Activated CD4-positive, alpha-beta T cell treated with anti-CD3 and anti-CD28 coated beads for 36 hours (primary cell): ENCODE results near the gene HPX. TPM values are rescaled to one million over a fixed set of nuclear protein-coding genes. Genes with fewer than 3 reads are reported as not detected.
A peak's percentile ranks its signal among the peaks of the same experiment; 100 is the strongest.

Source experiments
- ATAC-seq: fragments of 200-7000 bp; cut with Tn5 transposase; one replicate; pipeline ENCODE4 v1.10.0; 2021; ENCODE audit warnings: mild to moderate bottlenecking, moderate library complexity
- CTCF ChIA-PET: fragments of 350-600 bp; sonication (Branson Sonifier 250); formaldehyde crosslinking; loops from one replicate; lab custom pipeline; 2021; ENCODE audit warnings: antibody characterized with exemption; lab: Charles Lee
- POLR2A ChIA-PET: fragments of 350-600 bp; sonication (Branson Sonifier 250); formaldehyde crosslinking; loops from one replicate; lab custom pipeline; 2021; ENCODE audit warnings: antibody characterized with exemption, inconsistent platforms; lab: Charles Lee
- DNase-seq: peaks from one replicate; pipeline ENCODE4 v3.0.0-alpha.2; 2020
- H3K27ac Mint-ChIP-seq: one replicate; pipeline ENCODE4 v1.8.0; 2021; ENCODE audit warnings: mixed read lengths
- H3K27me3 Mint-ChIP-seq: one replicate; pipeline ENCODE4 v1.8.0; 2021; ENCODE audit warnings: mixed read lengths
- H3K36me3 Mint-ChIP-seq: one replicate; pipeline ENCODE4 v1.8.0; 2021; ENCODE audit warnings: low read depth, mixed read lengths
- H3K4me1 Mint-ChIP-seq: one replicate; pipeline ENCODE4 v1.8.0; 2021; ENCODE audit warnings: mixed read lengths
- H3K4me3 Mint-ChIP-seq: one replicate; pipeline ENCODE4 v1.8.0; 2021; ENCODE audit warnings: mild to moderate bottlenecking, moderate library complexity, mixed read lengths
- H3K9me3 Mint-ChIP-seq: one replicate; pipeline ENCODE4 v1.8.0; 2021; ENCODE audit warnings: low read depth, mixed read lengths
- intact Hi-C, 2 experiments: fragments of 100-400 bp; cut with DNase I in 1 of 2; cut with micrococcal nuclease in 1 of 2; formaldehyde crosslinking; loops; one replicate each; pipeline versions ENCODE4 v1.14.2 to v1.15.1; 2022 to 2024; cut with DNase I, micrococcal nuclease
- total RNA-seq, 2 experiments: library from RNA; stranded (reverse); gene quantifications; one replicate each; pipeline ENCODE4 v1.2.3, GENCODE V29; 2021

Gene HPX
- total RNA-seq, 2 experiments from 2014 or later: 0.16 to 0.33 TPM

GRCh38 chr11:6417907-6418556, 22.8 kb downstream of the HPX start:
- no peak for DNase-seq
- Mint-ChIP-seq H3K27me3 (peaks cover 3% of the 10 kb centered on the region), H3K9me3 (no peaks in the 10 kb centered on the region), H3K4me1 (peaks cover 11% of the 10 kb centered on the region), H3K27ac (no peak overlapping the region), H3K4me3 (no peak overlapping the region), H3K36me3 (no peaks in the 10 kb centered on the region)
- intact Hi-C loops: loop anchor here (2.0 to 10.0 kb wide), 7 partner anchors 15 to 1097 kb away; partner anchors contain the start of genes ARFIP2 (in 1 of the 2), ILK (in 1 of the 2), MRPL17 (in 1 of the 2) and PPFIBP2 (in 1 of the 2)
- POLR2A ChIA-PET: interaction anchor here (1.2 to 2.3 kb wide), 2 partner anchors 16 to 28 kb away, joined by 6 to 12 read pairs; partner anchors contain the start of gene SMPD1
- ATAC-seq: no peak
- CTCF ChIA-PET: interaction anchor here (0.6 to 2.7 kb wide), 7 partner anchors 8 to 263 kb away, joined by 3 to 10 read pairs (median 4); no protein-coding TSS in a partner anchor

- Mint-ChIP-seq H3K4me3 (no peak overlapping the region), H3K36me3 (peaks cover under 1% of the 10 kb centered on the region), H3K27ac (no peak overlapping the region), H3K4me1 (peaks cover 26% of the 10 kb centered on the region), H3K27me3 (no peaks in the 10 kb centered on the region), H3K9me3 (no peaks in the 10 kb centered on the region)
- ChIA-PET POLR2A (no interaction called here), CTCF (interaction anchor here (0.6 to 0.9 kb wide), 2 partner anchors 13 to 37 kb away, joined by 4 read pairs; no protein-coding TSS in a partner anchor)
- DNase-seq (no peak), ATAC-seq (no peak)
- intact Hi-C loops: loop anchor here (5.0 to 10.0 kb wide), 6 partner anchors 67 to 1099 kb away; partner anchors contain the start of genes ARFIP2 (in 1 of the 2), ILK (in 1 of the 2), MRPL17 (in 1 of the 2) and PPFIBP2 (in 1 of the 2)
These were observed 25.0 kb downstream of the HPX start for GRCh38 chr11:6415797-6416196.

- intact Hi-C loops: loop anchor here (1.0 to 10.0 kb wide), 8 partner anchors 13 to 1100 kb away; partner anchors contain the start of genes ARFIP2 (in 1 of the 2), ILK (in 1 of the 2), MRPL17 (in 1 of the 2) and PPFIBP2 (in 1 of the 2)
- DNase-seq: peak; percentile 70
- peak; percentile 40 for ATAC-seq
- CTCF ChIA-PET: interaction anchor here (1.2 to 3.5 kb wide), 3 partner anchors 36 to 76 kb away, joined by 3 to 21 read pairs (median 3); no protein-coding TSS in a partner anchor
- Mint-ChIP-seq H3K27ac (no peak overlapping the region), H3K4me3 (no peak overlapping the region), H3K4me1 (peaks cover 26% of the 10 kb centered on the region), H3K27me3 (no peaks in the 10 kb centered on the region), H3K9me3 (no peaks in the 10 kb centered on the region), H3K36me3 (peaks cover 5% of the 10 kb centered on the region)
- POLR2A ChIA-PET: interaction anchor here (2.1 kb wide), 1 partner anchor 12 kb away, joined by 30 read pairs; no protein-coding TSS in a partner anchor
These were observed 25.9 kb downstream of the HPX start for GRCh38 chr11:6414874-6415328.

- DNase-seq (peak; percentile 88), ATAC-seq (peak; percentile 86)
- peaks cover 7% of the 10 kb centered on the region for H3K36me3 Mint-ChIP-seq
- H3K27ac Mint-ChIP-seq: no peak overlapping the region
- intact Hi-C loops: loop anchor here (1.0 to 10.0 kb wide), 6 partner anchors 11 to 1101 kb away; partner anchors contain the start of genes SMPD1 (in 2 of the 2), FHIP1B (in 1 of the 2), ILK (in 1 of the 2) and MRPL17 (in 1 of the 2)
- POLR2A ChIA-PET: interaction anchor here (0.6 to 2.1 kb wide), 8 partner anchors 9 to 115 kb away, joined by 3 to 30 read pairs (median 6); partner anchors contain the start of genes ARFIP2, SMPD1 and TIMM10B
- no peaks in the 10 kb centered on the region for H3K27me3 Mint-ChIP-seq
- H3K9me3 Mint-ChIP-seq: no peaks in the 10 kb centered on the region
- CTCF ChIA-PET: interaction anchor here (0.6 to 3.5 kb wide), 13 partner anchors 10 to 185 kb away, joined by 3 to 21 read pairs (median 3); partner anchors contain the start of genes ARFIP2, HPX and TIMM10B
- no peak overlapping the region for H3K4me3 Mint-ChIP-seq
- H3K4me1 Mint-ChIP-seq: peaks cover 30% of the 10 kb centered on the region
These were observed 27.0 kb downstream of the HPX start for GRCh38 chr11:6413791-6414201.

- peaks cover 44% of the 10 kb centered on the region for H3K4me1 Mint-ChIP-seq
- intact Hi-C loops: loop anchor here (10.0 kb wide), 3 partner anchors 193 to 1103 kb away; partner anchors contain the start of genes ILK (in 1 of the 2), MRPL17 (in 1 of the 2), PPFIBP2 (in 1 of the 2) and RRP8 (in 1 of the 2)
- H3K9me3 Mint-ChIP-seq: no peaks in the 10 kb centered on the region
- no peak overlapping the region for H3K27ac Mint-ChIP-seq
- ChIA-PET CTCF (interaction anchor here (1.5 to 3.5 kb wide), 2 partner anchors 32 to 33 kb away, joined by 4 to 21 read pairs; no protein-coding TSS in a partner anchor), POLR2A (interaction anchor here (1.4 kb wide), 1 partner anchor 8 kb away, joined by 5 read pairs; no protein-coding TSS in a partner anchor)
- no peaks in the 10 kb centered on the region for H3K27me3 Mint-ChIP-seq
- H3K36me3 Mint-ChIP-seq: peaks cover 10% of the 10 kb centered on the region
- H3K4me3 Mint-ChIP-seq: no peak overlapping the region
- DNase-seq: no peak
- no peak for ATAC-seq
These were observed 29.2 kb downstream of the HPX start for GRCh38 chr11:6411594-6412031.

- ATAC-seq: no peak
- POLR2A ChIA-PET: interaction anchor here (1.4 kb wide), 1 partner anchor 8 kb away, joined by 5 read pairs; no protein-coding TSS in a partner anchor
- intact Hi-C loops: loop anchor here (10.0 kb wide), 3 partner anchors 194 to 1104 kb away; partner anchors contain the start of genes ILK (in 1 of the 2), MRPL17 (in 1 of the 2), PPFIBP2 (in 1 of the 2) and RRP8 (in 1 of the 2)
These were observed 29.9 kb downstream of the HPX start for GRCh38 chr11:6410695-6411430.

GRCh38 chr11:6406370-6406769, 34.4 kb downstream of the HPX start:
- H3K27ac Mint-ChIP-seq: peak overlapping the region; percentile 55
- no peak for DNase-seq
- H3K4me1 Mint-ChIP-seq: peaks cover 76% of the 10 kb centered on the region
- POLR2A ChIA-PET: interaction anchor here (0.6 kb wide), 1 partner anchor 69 kb away, joined by 5 read pairs; no protein-coding TSS in a partner anchor
- ATAC-seq: no peak
- H3K4me3 Mint-ChIP-seq: no peak overlapping the region
- no peaks in the 10 kb centered on the region for H3K9me3 Mint-ChIP-seq
- intact Hi-C loops: no loop called here
- CTCF ChIA-PET: interaction anchor here (1.0 to 1.1 kb wide), 2 partner anchors 21 to 27 kb away, joined by 3 to 9 read pairs; no protein-coding TSS in a partner anchor
- H3K27me3 Mint-ChIP-seq: no peaks in the 10 kb centered on the region
- peaks cover 13% of the 10 kb centered on the region for H3K36me3 Mint-ChIP-seq

More at GRCh38 chr11:6410695-6411430, 29.9 kb downstream of the HPX start:
- CTCF ChIA-PET: interaction anchor here (0.6 to 1.7 kb wide), 4 partner anchors 26 to 33 kb away, joined by 3 to 6 read pairs (median 4); no protein-coding TSS in a partner anchor
- peaks cover 13% of the 10 kb centered on the region for H3K36me3 Mint-ChIP-seq
- H3K27ac Mint-ChIP-seq: peak overlapping the region; percentile 10
- no peaks in the 10 kb centered on the region for H3K9me3 Mint-ChIP-seq
- DNase-seq: no peak
- H3K27me3 Mint-ChIP-seq: no peaks in the 10 kb centered on the region
- H3K4me1 Mint-ChIP-seq: peaks cover 51% of the 10 kb centered on the region
- no peak overlapping the region for H3K4me3 Mint-ChIP-seq

GRCh38 chr11:6405846-6406245, 34.9 kb downstream of the HPX start:
- intact Hi-C loops: no loop called here
- Mint-ChIP-seq H3K27ac (peak overlapping the region; percentile 22), H3K9me3 (no peaks in the 10 kb centered on the region), H3K36me3 (peaks cover 17% of the 10 kb centered on the region), H3K27me3 (no peaks in the 10 kb centered on the region), H3K4me1 (peaks cover 79% of the 10 kb centered on the region), H3K4me3 (no peak overlapping the region)
- no peak for DNase-seq
- POLR2A ChIA-PET: interaction anchor here (0.6 to 1.8 kb wide), 2 partner anchors 8 to 70 kb away, joined by 5 read pairs; no protein-coding TSS in a partner anchor
- CTCF ChIA-PET: interaction anchor here (1.0 to 5.4 kb wide), 2 partner anchors 22 to 36 kb away, joined by 3 to 28 read pairs; partner anchors contain the start of gene HPX
- no peak for ATAC-seq

GRCh38 chr11:6405052-6405667, 35.6 kb downstream of the HPX start:
- Mint-ChIP-seq H3K9me3 (no peaks in the 10 kb centered on the region), H3K36me3 (peaks cover 17% of the 10 kb centered on the region), H3K4me1 (peaks cover 82% of the 10 kb centered on the region), H3K27me3 (no peaks in the 10 kb centered on the region), H3K4me3 (no peak overlapping the region), H3K27ac (no peak overlapping the region)
- intact Hi-C loops: no loop called here
- DNase-seq (peak; percentile 18), ATAC-seq (no peak)
- ChIA-PET POLR2A (interaction anchor here (1.8 kb wide), 1 partner anchor 9 kb away, joined by 5 read pairs; no protein-coding TSS in a partner anchor), CTCF (interaction anchor here (1.0 to 5.4 kb wide), 2 partner anchors 15 to 37 kb away, joined by 3 to 28 read pairs; partner anchors contain the start of genes HPX and SMPD1)
